GM12891 (cell line): Measurements from ENCODE around the gene PLPP2.

Experiments
- POLR2A ChIP-seq: IDR thresholded peaks from 2 replicates; pipeline ENCODE4 v1.6.1; 2011; ENCODE audit warnings: low read depth, low read length, control low read depth
- POLR2AphosphoS5 ChIP-seq: IDR thresholded peaks from 2 replicates; pipeline ENCODE4 v1.6.1; 2011; ENCODE audit warnings: low read depth, low read length, control low read depth
- POU2F2 ChIP-seq: IDR thresholded peaks from 2 replicates; pipeline ENCODE4 v1.6.1; 2011; ENCODE audit warnings: low read depth, mild to moderate bottlenecking, control low read depth, low read length, moderate library complexity
- SPI1 ChIP-seq: IDR thresholded peaks from 2 replicates; pipeline ENCODE4 v1.6.1; 2011; ENCODE audit warnings: low read depth, low read length, control low read depth
- TAF1 ChIP-seq: IDR thresholded peaks from 2 replicates; pipeline ENCODE4 v1.6.1; 2011; ENCODE audit warnings: low read depth, low read length, control low read depth

DNA sequence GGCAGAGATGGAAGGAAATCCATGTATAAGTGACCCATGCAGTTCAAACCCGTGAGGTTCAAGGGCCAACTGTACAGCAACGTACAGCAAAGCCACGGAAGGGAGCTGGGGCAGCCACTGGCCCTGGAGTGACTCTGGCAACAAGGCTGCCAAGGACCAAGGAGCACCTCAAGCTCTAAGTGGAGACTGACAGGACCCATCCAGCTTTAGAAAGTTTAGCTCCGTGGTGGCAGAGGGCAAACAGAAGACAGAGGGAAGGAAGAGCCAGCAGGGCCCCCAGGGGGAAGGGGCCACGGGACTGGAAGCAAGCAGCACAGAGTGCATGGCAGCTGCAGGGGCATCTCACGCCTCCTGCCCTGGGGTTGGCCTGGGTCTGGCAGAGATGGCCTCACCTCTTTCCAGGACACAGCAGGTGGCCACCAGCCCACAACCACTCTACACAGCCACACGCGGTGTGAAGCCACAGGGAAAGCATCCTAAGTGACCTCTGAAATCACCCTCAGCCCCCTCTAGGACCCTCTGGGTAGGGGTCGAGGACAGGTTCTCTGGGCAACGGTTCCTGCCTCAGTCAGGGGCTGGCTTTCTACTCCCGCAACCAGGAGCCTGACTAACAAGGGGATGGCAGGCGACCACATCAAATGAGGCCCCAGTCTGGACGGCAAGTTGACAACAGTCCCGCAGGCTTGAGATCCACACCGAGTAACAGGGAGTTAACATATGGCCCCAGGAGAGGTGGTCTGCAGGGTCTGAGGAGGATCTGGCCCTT, 49.6 kb upstream of the PLPP2 start:
- no peak for TF ChIP-seq POLR2A
- no peak for TF ChIP-seq POLR2AphosphoS5
- TF ChIP-seq POU2F2 = no peak
- no peak for TF ChIP-seq TAF1
- TF ChIP-seq SPI1 = no peak
